ENCODE data around the gene PKIG. TPM values are rescaled to one million over a fixed set of nuclear protein-coding genes. Genes with fewer than 3 reads are reported as not detected.
A peak's percentile ranks its signal among the peaks of the same experiment; 100 is the strongest.

Gene PKIG
- total RNA-seq, 4 donors from 2014 or later, result 21.5 to 42.6 (median 28.2) TPM

DNA sequence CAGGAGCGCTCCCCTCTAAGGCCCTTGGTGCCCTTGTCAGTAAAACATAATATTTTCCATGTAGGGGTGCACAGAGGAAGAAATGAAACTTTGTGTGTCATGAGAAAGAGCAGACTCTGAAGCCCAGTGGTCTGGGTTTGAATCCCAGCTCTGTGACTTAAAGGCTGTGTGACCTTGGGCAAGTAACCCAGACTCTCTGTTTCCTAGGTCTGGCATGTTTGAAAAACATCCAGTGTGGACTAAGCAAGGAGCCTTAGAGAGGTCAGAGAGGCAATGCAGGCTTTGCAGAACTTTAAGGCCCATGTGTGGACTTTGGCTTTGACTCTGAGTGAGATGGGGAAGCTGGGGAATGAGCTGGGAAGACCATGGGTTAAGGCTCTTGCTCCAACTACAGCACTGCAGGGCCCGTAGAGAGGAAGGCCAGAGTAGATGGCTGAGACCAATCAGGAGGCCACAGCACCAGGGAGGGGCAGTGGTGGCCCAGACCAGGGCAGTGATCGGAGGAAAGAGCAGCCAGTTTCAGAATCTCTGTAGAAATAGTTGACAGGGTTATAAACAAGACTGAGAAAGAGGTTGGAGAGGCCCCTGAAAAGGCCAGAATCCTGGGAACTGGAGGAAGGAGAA is 50.9 kb downstream of the PKIG start:
- WGBS, 2 donors, result 75 to 76% methylated on average over 3 of the region's 3 CpGs
- no peak overlapping the region for H3K4me3 ChIP-seq (ENCODE audit: low read depth, poor library complexity, severe bottlenecking)
- intact Hi-C loops (cut with DNase I; ENCODE audit: low total_unique reads), result no loop called here
- DNase-seq (ENCODE audit: low spot score in 2 of 2), result no peak
- no peak for TF ChIP-seq POLR2A (IDR thresholded peaks at IDR 0.05)
- TF ChIP-seq, protein P1, sequence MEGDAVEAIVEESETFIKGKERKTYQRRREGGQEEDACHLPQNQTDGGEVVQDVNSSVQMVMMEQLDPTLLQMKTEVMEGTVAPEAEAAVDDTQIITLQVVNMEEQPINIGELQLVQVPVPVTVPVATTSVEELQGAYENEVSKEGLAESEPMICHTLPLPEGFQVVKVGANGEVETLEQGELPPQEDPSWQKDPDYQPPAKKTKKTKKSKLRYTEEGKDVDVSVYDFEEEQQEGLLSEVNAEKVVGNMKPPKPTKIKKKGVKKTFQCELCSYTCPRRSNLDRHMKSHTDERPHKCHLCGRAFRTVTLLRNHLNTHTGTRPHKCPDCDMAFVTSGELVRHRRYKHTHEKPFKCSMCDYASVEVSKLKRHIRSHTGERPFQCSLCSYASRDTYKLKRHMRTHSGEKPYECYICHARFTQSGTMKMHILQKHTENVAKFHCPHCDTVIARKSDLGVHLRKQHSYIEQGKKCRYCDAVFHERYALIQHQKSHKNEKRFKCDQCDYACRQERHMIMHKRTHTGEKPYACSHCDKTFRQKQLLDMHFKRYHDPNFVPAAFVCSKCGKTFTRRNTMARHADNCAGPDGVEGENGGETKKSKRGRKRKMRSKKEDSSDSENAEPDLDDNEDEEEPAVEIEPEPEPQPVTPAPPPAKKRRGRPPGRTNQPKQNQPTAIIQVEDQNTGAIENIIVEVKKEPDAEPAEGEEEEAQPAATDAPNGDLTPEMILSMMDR (IDR thresholded peaks at IDR 0.05), result no peak

DNA sequence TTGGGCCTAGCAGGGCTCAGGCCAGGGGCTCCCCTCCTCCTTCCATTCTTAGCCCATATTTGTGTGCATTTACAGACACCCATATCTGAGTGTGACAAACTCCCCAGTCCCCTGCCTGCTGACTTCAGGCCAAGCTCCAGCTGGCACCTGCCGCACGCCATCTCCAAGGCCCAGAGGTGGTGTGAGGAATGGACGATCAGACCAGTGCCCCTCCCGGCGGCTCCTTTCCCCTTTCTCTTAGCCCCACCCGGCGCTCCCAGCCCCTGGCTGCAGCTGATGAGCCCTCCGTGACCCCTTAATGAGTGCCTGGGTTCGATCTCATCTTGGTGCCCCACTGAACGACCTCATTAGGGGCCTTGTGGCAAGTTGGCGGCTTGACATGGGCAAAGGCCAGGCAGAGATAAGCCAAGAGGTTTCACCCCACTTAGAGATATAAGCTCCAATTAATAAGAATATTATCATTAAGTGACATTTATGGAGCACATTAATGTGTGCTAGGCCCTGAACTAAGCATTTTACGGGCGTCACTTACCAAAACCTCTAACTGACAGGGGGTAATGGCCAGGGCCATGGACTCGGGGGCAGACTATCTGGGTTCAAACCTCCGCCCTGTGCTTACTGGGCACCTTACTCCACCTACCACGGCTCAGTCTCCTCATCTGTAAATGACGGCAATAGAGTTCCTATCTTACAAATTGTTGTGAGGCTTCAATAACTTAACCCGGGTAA is 51.7 kb downstream of the PKIG start:
- 78 to 85% methylated on average over 18 of the region's 18 CpGs for WGBS, 2 donors
- TF ChIP-seq, protein P1 (IDR thresholded peaks at IDR 0.05), result no peak
- TF ChIP-seq POLR2A (IDR thresholded peaks at IDR 0.05), result no peak
- no peak overlapping the region for H3K4me3 ChIP-seq (ENCODE audit: low read depth, poor library complexity, severe bottlenecking)
- DNase-seq (ENCODE audit: low spot score in 2 of 2), result no peak
- intact Hi-C loops (cut with DNase I; ENCODE audit: low total_unique reads), result no loop called here

DNA sequence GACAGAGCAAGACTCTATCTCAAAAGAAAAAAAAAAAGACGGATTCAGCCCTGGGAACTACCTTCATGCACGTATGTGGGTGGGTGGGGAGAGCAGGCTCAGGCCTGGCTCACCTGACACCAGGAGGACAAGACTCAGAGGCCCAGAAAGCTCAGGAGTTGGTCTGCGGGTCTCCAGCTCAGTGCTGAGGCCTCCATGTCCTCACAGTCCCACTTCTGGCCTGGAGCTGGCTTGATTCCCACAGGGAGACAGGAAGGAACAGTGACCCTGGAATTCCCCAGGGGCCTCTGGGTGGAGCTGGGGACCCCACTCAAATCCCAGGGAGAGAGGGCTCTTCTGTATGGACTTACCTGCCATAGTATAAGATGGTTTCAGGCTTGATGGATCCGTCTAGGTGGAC is 53.5 kb downstream of the PKIG start:
- WGBS, 2 donors, result 78 to 80% methylated on average over 4 of the region's 4 CpGs
- no peak for TF ChIP-seq POLR2A (IDR thresholded peaks at IDR 0.05)
- TF ChIP-seq, protein P1 (IDR thresholded peaks at IDR 0.05), result no peak
- H3K4me3 ChIP-seq (ENCODE audit: low read depth, poor library complexity, severe bottlenecking), result no peak overlapping the region
- intact Hi-C loops (cut with DNase I; ENCODE audit: low total_unique reads), result no loop called here
- DNase-seq (ENCODE audit: low spot score in 2 of 2), result no peak

DNA sequence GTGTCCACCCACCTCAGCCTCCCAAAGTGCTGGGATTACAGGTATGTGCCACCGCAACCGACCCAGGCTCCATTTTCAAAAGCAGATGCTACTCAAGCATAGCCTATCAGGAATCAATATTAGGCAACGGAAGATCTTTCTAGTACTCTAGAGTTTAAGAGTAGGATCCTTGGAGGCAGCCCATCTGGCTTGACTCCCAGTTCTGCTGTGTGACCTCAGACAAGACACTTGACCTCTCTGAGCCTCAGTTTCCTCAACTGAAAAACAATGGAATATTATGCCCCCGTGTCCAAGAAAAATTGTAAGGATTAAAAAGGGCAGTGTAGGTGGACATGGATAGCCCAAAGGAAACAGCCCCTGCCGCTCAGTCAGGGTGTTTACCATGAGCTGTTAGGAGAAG is 54.7 kb downstream of the PKIG start:
- no peak for DNase-seq (ENCODE audit: low spot score in 2 of 2)
- no peak overlapping the region for H3K4me3 ChIP-seq (ENCODE audit: low read depth, poor library complexity, severe bottlenecking)
- intact Hi-C loops (cut with DNase I; ENCODE audit: low total_unique reads), result no loop called here
- TF ChIP-seq, protein P1 (IDR thresholded peaks at IDR 0.05), result no peak
- TF ChIP-seq POLR2A (IDR thresholded peaks at IDR 0.05), result no peak
- 87 to 92% methylated on average over 5 of the region's 5 CpGs for WGBS, 2 donors

DNA sequence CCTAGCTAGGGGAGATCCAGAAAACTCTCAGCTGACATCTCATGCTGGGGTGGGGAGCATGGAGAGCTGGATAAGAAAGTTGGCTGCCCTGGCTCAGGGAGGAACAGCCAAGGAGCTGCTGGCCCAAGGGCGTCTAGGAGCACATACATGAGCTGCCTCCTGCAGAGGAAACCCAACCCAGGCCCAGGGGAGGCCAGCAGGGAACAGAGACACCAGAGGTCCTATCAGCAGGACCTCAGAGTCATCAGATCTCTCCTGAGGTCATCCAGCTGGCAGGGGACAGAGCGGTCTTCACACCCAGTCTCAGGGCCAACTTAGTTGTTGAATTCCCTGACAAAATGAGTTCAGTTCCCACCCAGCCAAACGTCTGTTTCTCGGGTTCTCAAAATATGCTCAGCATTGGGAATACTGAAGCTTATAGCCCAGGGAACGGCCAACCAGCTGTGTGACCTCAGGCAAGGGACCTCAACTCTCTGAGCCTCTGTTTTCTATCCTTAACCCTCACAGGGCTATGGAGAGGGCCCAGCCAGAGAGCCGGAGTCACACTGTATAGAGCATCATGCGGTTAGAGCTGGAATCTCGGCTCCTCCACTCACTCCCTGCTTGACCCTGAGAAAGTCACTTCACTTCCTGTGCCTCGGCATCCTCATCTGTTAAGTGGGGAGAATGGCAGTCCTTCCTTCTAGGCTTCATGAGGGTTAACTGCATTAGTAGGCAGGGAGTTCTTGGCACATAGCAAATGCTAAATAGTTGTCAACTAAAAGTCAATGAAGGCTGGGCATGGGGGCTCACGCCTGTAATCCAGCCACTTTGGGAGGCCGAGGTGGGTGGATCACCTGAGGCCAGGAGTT is 55.4 kb downstream of the PKIG start:
- intact Hi-C loops (cut with DNase I; ENCODE audit: low total_unique reads), result no loop called here
- TF ChIP-seq, protein P1 (IDR thresholded peaks at IDR 0.05), result no peak
- no peak for TF ChIP-seq POLR2A (IDR thresholded peaks at IDR 0.05)

More for the DNA sequence above, 55.4 kb downstream of the PKIG start:
- DNase-seq (ENCODE audit: low spot score in 2 of 2), result peak; percentile 72 to 92
- H3K4me3 ChIP-seq (ENCODE audit: low read depth, poor library complexity, severe bottlenecking), result no peak overlapping the region
- WGBS, 2 donors, result 64 to 65% methylated on average over 11 of the region's 11 CpGs
